Activated T-helper 2 cell treated with anti-CD3 and anti-CD28 coated beads, Interferon-gamma antibody, Interleukin-2, Interleukin-4, amounts not matched to agents 10 μg/mL and 5 μg/mL and 100 μg/mL, durations not matched to agents 14 hours and 24 hours and 36 hours (primary cell): Measurements from ENCODE around the gene FRMPD2. TPM values are rescaled to one million over a fixed set of nuclear protein-coding genes. Genes with fewer than 3 reads are reported as not detected.
"Not testable (repeated sequence)": the region's sequence is repeated elsewhere in the genome, so short reads cannot be mapped to it uniquely, and the experiment has no call there.

Experiments
- DNase-seq: peaks from one replicate; pipeline ENCODE4 v3.0.0; 2021; ENCODE audit warnings: low spot score
- H3K27ac Mint-ChIP-seq: one replicate; pipeline ENCODE4 v1.8.0; 2021; ENCODE audit warnings: mixed read lengths
- H3K27me3 Mint-ChIP-seq: one replicate; pipeline ENCODE4 v1.8.0; 2021; ENCODE audit warnings: low read depth, mixed read lengths
- H3K36me3 Mint-ChIP-seq: one replicate; pipeline ENCODE4 v1.8.0; 2021; ENCODE audit warnings: low read depth, mixed read lengths
- H3K4me1 Mint-ChIP-seq: one replicate; pipeline ENCODE4 v1.8.0; 2021; ENCODE audit warnings: low read depth, mixed read lengths
- H3K4me3 Mint-ChIP-seq: one replicate; pipeline ENCODE4 v1.8.0; 2021; ENCODE audit warnings: low read depth, mild to moderate bottlenecking, moderate library complexity, mixed read lengths
- H3K9me3 Mint-ChIP-seq: one replicate; pipeline ENCODE4 v1.8.0; 2021; ENCODE audit warnings: mixed read lengths
- intact Hi-C: fragments of 100-400 bp; cut with micrococcal nuclease; formaldehyde crosslinking; loops from one replicate; pipeline ENCODE4 v1.15.1; 2023
- total RNA-seq: library from RNA; stranded (reverse); gene quantifications from 2 replicates; pipeline ENCODE4 v1.2.3, GENCODE V29; 2022

The FRMPD2 gene
- total RNA-seq, 1 donor from 2014 or later: 0.09 TPM

- intact Hi-C loops: not testable (repeated sequence)
These were observed 130.5 kb downstream of the FRMPD2 start for GRCh38 chr10:48143721-48144642.

GRCh38 chr10:48140949-48141348 is 133.5 kb downstream of the FRMPD2 start:
- intact Hi-C loops, H3K4me1 Mint-ChIP-seq, H3K36me3 Mint-ChIP-seq, H3K27ac Mint-ChIP-seq, H3K9me3 Mint-ChIP-seq, H3K4me3 Mint-ChIP-seq, H3K27me3 Mint-ChIP-seq, DNase-seq: not testable (repeated sequence)

More at GRCh38 chr10:48143721-48144642, 130.5 kb downstream of the FRMPD2 start:
- DNase-seq, H3K27ac Mint-ChIP-seq, H3K36me3 Mint-ChIP-seq, H3K27me3 Mint-ChIP-seq, H3K4me3 Mint-ChIP-seq, H3K9me3 Mint-ChIP-seq, H3K4me1 Mint-ChIP-seq: not testable (repeated sequence)

GRCh38 chr10:48139953-48140850 is 134.3 kb downstream of the FRMPD2 start:
- H3K27ac Mint-ChIP-seq, H3K36me3 Mint-ChIP-seq, H3K4me1 Mint-ChIP-seq, DNase-seq, intact Hi-C loops, H3K9me3 Mint-ChIP-seq, H3K27me3 Mint-ChIP-seq, H3K4me3 Mint-ChIP-seq: not testable (repeated sequence)

- H3K36me3 Mint-ChIP-seq, H3K4me3 Mint-ChIP-seq, H3K27me3 Mint-ChIP-seq, H3K27ac Mint-ChIP-seq, DNase-seq, H3K9me3 Mint-ChIP-seq, intact Hi-C loops, H3K4me1 Mint-ChIP-seq: not testable (repeated sequence)
These were observed 145.5 kb downstream of the FRMPD2 start for GRCh38 chr10:48128954-48129353.

- H3K27me3 Mint-ChIP-seq, H3K4me3 Mint-ChIP-seq, DNase-seq, H3K4me1 Mint-ChIP-seq, H3K27ac Mint-ChIP-seq, intact Hi-C loops, H3K9me3 Mint-ChIP-seq, H3K36me3 Mint-ChIP-seq: not testable (repeated sequence)
These were observed 148.2 kb downstream of the FRMPD2 start for GRCh38 chr10:48126251-48126650.

GRCh38 chr10:48125631-48126030 is 148.9 kb downstream of the FRMPD2 start:
- DNase-seq, H3K36me3 Mint-ChIP-seq, H3K4me3 Mint-ChIP-seq, H3K27me3 Mint-ChIP-seq, H3K4me1 Mint-ChIP-seq, intact Hi-C loops, H3K9me3 Mint-ChIP-seq, H3K27ac Mint-ChIP-seq: not testable (repeated sequence)

- H3K27ac Mint-ChIP-seq, H3K27me3 Mint-ChIP-seq, H3K9me3 Mint-ChIP-seq, H3K36me3 Mint-ChIP-seq, DNase-seq, intact Hi-C loops, H3K4me1 Mint-ChIP-seq, H3K4me3 Mint-ChIP-seq: not testable (repeated sequence)
These were observed 151.9 kb downstream of the FRMPD2 start for GRCh38 chr10:48122618-48123017.

GRCh38 chr10:48110277-48110676 is 164.2 kb downstream of the FRMPD2 start:
- H3K27me3 Mint-ChIP-seq, DNase-seq, H3K36me3 Mint-ChIP-seq, intact Hi-C loops, H3K27ac Mint-ChIP-seq, H3K4me3 Mint-ChIP-seq, H3K9me3 Mint-ChIP-seq, H3K4me1 Mint-ChIP-seq: not testable (repeated sequence)

Other genes starting within 250 kb of the FRMPD2 start
- gene MAPK8, start 32.0 kb upstream of the FRMPD2 start, total RNA-seq: 82.8 and 94.1 TPM in 2 replicates